Measurements from ENCODE around the gene ENTPD1. TPM values are rescaled to one million over a fixed set of nuclear protein-coding genes. Genes with fewer than 3 reads are reported as not detected.
A peak's percentile ranks its signal among the peaks of the same experiment; 100 is the strongest.
"Not testable (repeated sequence)": the region's sequence is repeated elsewhere in the genome, so short reads cannot be mapped to it uniquely, and the experiment has no call there.

Gene ENTPD1
- total RNA-seq, 1 donor from 2014 or later, result 7.7 TPM

- intact Hi-C loops (cut with micrococcal nuclease), result loop anchor here (10.0 kb wide), 1 partner anchor 53 kb away; no protein-coding TSS in a partner anchor
Observed at GRCh38 chr10:95761939-95762492, 6.1 kb downstream of the ENTPD1 start.

GRCh38 chr10:95767884-95768556 is 12.1 kb downstream of the ENTPD1 start:
- Histone ChIP-seq H3K36me3 (no peaks in the 10 kb centered on the region), H3K4me3 (no peak overlapping the region), H3K27me3 (ENCODE audit: low read depth) (no peaks in the 10 kb centered on the region), H3K4me1 (no peaks in the 10 kb centered on the region), H3K27ac (replicated peaks) (peak overlapping the region; percentile 20), H3K9me3 (replicated peaks) (peaks cover 24% of the 10 kb centered on the region)
- TF ChIP-seq, protein P1, sequence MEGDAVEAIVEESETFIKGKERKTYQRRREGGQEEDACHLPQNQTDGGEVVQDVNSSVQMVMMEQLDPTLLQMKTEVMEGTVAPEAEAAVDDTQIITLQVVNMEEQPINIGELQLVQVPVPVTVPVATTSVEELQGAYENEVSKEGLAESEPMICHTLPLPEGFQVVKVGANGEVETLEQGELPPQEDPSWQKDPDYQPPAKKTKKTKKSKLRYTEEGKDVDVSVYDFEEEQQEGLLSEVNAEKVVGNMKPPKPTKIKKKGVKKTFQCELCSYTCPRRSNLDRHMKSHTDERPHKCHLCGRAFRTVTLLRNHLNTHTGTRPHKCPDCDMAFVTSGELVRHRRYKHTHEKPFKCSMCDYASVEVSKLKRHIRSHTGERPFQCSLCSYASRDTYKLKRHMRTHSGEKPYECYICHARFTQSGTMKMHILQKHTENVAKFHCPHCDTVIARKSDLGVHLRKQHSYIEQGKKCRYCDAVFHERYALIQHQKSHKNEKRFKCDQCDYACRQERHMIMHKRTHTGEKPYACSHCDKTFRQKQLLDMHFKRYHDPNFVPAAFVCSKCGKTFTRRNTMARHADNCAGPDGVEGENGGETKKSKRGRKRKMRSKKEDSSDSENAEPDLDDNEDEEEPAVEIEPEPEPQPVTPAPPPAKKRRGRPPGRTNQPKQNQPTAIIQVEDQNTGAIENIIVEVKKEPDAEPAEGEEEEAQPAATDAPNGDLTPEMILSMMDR (IDR thresholded peaks at IDR 0.05; ENCODE audit: borderline replicate concordance), result no peak
- peak; percentile 25 for DNase-seq
- intact Hi-C loops (cut with micrococcal nuclease), result loop anchor here (10.0 kb wide), 1 partner anchor 47 kb away; no protein-coding TSS in a partner anchor

More at GRCh38 chr10:95761939-95762492, 6.1 kb downstream of the ENTPD1 start:
- Histone ChIP-seq H3K9me3 (replicated peaks) (peaks cover 20% of the 10 kb centered on the region), H3K36me3 (no peaks in the 10 kb centered on the region), H3K4me1 (peaks cover 27% of the 10 kb centered on the region), H3K27ac (replicated peaks) (peak overlapping the region; percentile 29), H3K4me3 (no peak overlapping the region), H3K27me3 (ENCODE audit: low read depth) (no peaks in the 10 kb centered on the region)
- no peak for DNase-seq
- TF ChIP-seq, protein P1 (IDR thresholded peaks at IDR 0.05; ENCODE audit: borderline replicate concordance), result no peak

GRCh38 chr10:95770084-95770720 is 14.2 kb downstream of the ENTPD1 start:
- H3K4me3 ChIP-seq, result no peak overlapping the region
- no peaks in the 10 kb centered on the region for H3K27me3 ChIP-seq (ENCODE audit: low read depth)
- intact Hi-C loops (cut with micrococcal nuclease), result no loop called here
- peaks cover 23% of the 10 kb centered on the region for H3K9me3 ChIP-seq (replicated peaks)
- H3K4me1 ChIP-seq, result no peaks in the 10 kb centered on the region
- TF ChIP-seq, protein P1 (IDR thresholded peaks at IDR 0.05; ENCODE audit: borderline replicate concordance), result no peak
- no peak overlapping the region for H3K27ac ChIP-seq (replicated peaks)
- no peaks in the 10 kb centered on the region for H3K36me3 ChIP-seq
- no peak for DNase-seq

GRCh38 chr10:95773454-95773853 is 17.5 kb downstream of the ENTPD1 start:
- H3K27me3 ChIP-seq (ENCODE audit: low read depth); H3K4me3 ChIP-seq; H3K27ac ChIP-seq (replicated peaks); H3K4me1 ChIP-seq; DNase-seq; H3K36me3 ChIP-seq; intact Hi-C loops (cut with micrococcal nuclease): not testable (repeated sequence)
- peaks cover 21% of the 10 kb centered on the region for H3K9me3 ChIP-seq (replicated peaks)

GRCh38 chr10:95777638-95778037 is 21.7 kb downstream of the ENTPD1 start:
- H3K4me1 ChIP-seq; H3K4me3 ChIP-seq; intact Hi-C loops (cut with micrococcal nuclease); H3K27ac ChIP-seq (replicated peaks); H3K36me3 ChIP-seq; DNase-seq; H3K27me3 ChIP-seq (ENCODE audit: low read depth): not testable (repeated sequence)
- H3K9me3 ChIP-seq (replicated peaks), result peaks cover 21% of the 10 kb centered on the region

DNA sequence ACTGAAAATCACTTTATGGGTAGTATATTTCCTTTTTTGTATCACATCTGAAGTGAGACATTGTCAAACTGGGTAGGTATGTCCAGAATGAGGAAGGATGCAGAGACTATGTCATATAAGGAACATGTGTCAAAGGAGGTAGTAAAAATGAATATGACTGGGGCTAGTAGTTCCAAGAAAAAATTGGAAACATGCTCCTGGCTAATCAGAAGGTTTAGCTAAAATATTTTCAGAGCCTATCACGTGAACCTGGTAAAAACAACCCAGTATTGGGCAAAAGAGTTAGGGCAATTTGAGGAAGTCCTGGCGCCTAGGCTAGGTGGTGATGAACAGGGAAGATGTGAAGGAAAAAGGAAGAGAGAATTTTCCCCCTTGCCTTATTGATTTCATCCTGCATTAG is 26.4 kb downstream of the ENTPD1 start:
- peaks cover 7% of the 10 kb centered on the region for H3K9me3 ChIP-seq (replicated peaks)
- no peaks in the 10 kb centered on the region for H3K27me3 ChIP-seq (ENCODE audit: low read depth)
- no peak overlapping the region for H3K4me3 ChIP-seq
- TF ChIP-seq, protein P1 (IDR thresholded peaks at IDR 0.05; ENCODE audit: borderline replicate concordance), result no peak
- intact Hi-C loops (cut with micrococcal nuclease), result no loop called here
- H3K4me1 ChIP-seq, result peaks cover 7% of the 10 kb centered on the region
- H3K27ac ChIP-seq (replicated peaks), result no peak overlapping the region
- DNase-seq, result no peak
- no peaks in the 10 kb centered on the region for H3K36me3 ChIP-seq
